CD4-positive, alpha-beta T cell (primary cell): Measurements from ENCODE around the gene LPCAT1. TPM values are rescaled to one million over a fixed set of nuclear protein-coding genes. Genes with fewer than 3 reads are reported as not detected.
A peak's percentile ranks its signal among the peaks of the same experiment; 100 is the strongest.
"Not testable (repeated sequence)": the region's sequence is repeated elsewhere in the genome, so short reads cannot be mapped to it uniquely, and the experiment has no call there.

Experiments used
- ATAC-seq: fragments of 200-7000 bp; cut with Tn5 transposase; one replicate; pipeline ENCODE4 v1.10.0; 2022; ENCODE audit warnings: mild to moderate bottlenecking; ENCODE audit not compliant: poor library complexity
- CTCF ChIA-PET: fragments of 350-600 bp; sonication (Branson Sonifier 250); formaldehyde crosslinking; loops from one replicate; lab custom pipeline; 2021; ENCODE audit warnings: antibody characterized with exemption, inconsistent platforms; lab: Charles Lee
- POLR2A ChIA-PET: fragments of 350-600 bp; sonication (Branson Sonifier 250); formaldehyde crosslinking; loops from one replicate; lab custom pipeline; 2021; ENCODE audit warnings: antibody characterized with exemption, inconsistent platforms; lab: Charles Lee
- DNase-seq, 14 experiments: peaks; one replicate each; pipeline ENCODE4 v3.0.0-alpha.2; 2013 to 2020; ENCODE audit warnings: mixed read lengths in 2 of 14
- H3K27ac ChIP-seq, 2 donors: one replicate each; pipeline versions ENCODE4 v1.5.1 to v1.7.0; 2013; ENCODE audit warnings: low read length in 2 of 2, low read depth in 1 of 2, mild to moderate bottlenecking in 1 of 2
- H3K27me3 ChIP-seq, 2 experiments: 1 replicate in 1 of 2; 2 replicates in 1 of 2; pipeline versions ENCODE4 v1.6.1 to v1.7.0; 2013; ENCODE audit warnings: low read length in 2 of 2, control low read depth in 1 of 2, mild to moderate bottlenecking in 1 of 2, moderate library complexity in 1 of 2; ENCODE audit not compliant: insufficient read depth in 2 of 2, control insufficient read depth in 1 of 2
- H3K36me3 ChIP-seq: one replicate; pipeline ENCODE4 v1.6.1; 2013; ENCODE audit warnings: low read length, control low read depth; ENCODE audit not compliant: insufficient read depth
- H3K4me1 ChIP-seq: one replicate; pipeline ENCODE4 v1.6.1; 2013; ENCODE audit warnings: low read length, control low read depth; ENCODE audit not compliant: insufficient read depth
- H3K4me3 ChIP-seq: one replicate; pipeline ENCODE4 v1.5.1; 2013; ENCODE audit warnings: mild to moderate bottlenecking, low read length, moderate library complexity
- H3K9me3 ChIP-seq, 2 experiments: 1 replicate in 1 of 2; 2 replicates in 1 of 2; pipeline versions ENCODE4 v1.6.1 to v1.7.0; 2013; ENCODE audit warnings: low read length in 2 of 2, mild to moderate bottlenecking in 2 of 2, control low read depth in 1 of 2, moderate library complexity in 1 of 2; ENCODE audit not compliant: control insufficient read depth in 1 of 2, insufficient read depth in 1 of 2
- H3K27ac Mint-ChIP-seq: one replicate; pipeline ENCODE4 v1.8.0; 2020; ENCODE audit warnings: mixed read lengths
- H3K27me3 Mint-ChIP-seq: one replicate; pipeline ENCODE4 v1.8.0; 2021; ENCODE audit warnings: mixed read lengths
- H3K36me3 Mint-ChIP-seq: one replicate; pipeline ENCODE4 v1.8.0; 2021; ENCODE audit warnings: low read depth, mixed read lengths
- H3K4me1 Mint-ChIP-seq: one replicate; pipeline ENCODE4 v1.8.0; 2021; ENCODE audit warnings: low read depth, mixed read lengths
- H3K4me3 Mint-ChIP-seq: one replicate; pipeline ENCODE4 v1.8.0; 2020; ENCODE audit warnings: mild to moderate bottlenecking, mixed read lengths
- H3K9me3 Mint-ChIP-seq: one replicate; pipeline ENCODE4 v1.8.0; 2020; ENCODE audit warnings: mixed read lengths
- CTCF ChIP-seq: fragments of 200-600 bp; IDR thresholded peaks from one replicate; pipeline ENCODE4 v1.8.0; 2022; ENCODE audit warnings: antibody characterized with exemption, mild to moderate bottlenecking
- intact Hi-C, 2 experiments: fragments of 100-400 bp; cut with DNase I in 1 of 2; cut with micrococcal nuclease in 1 of 2; formaldehyde crosslinking; loops; one replicate each; pipeline versions ENCODE4 v1.15.1 to v1.9.0; 2023 to 2025; cut with DNase I, micrococcal nuclease
- total RNA-seq, 174 experiments: library from RNA in 2 of 174; stranded (reverse) in 2 of 174; gene quantifications; one replicate each; pipeline ENCODE4 v1.2.3 and lab custom pipeline; 2021 to 2026

LPCAT1 gene
- total RNA-seq, 2 experiments from 2014 or later: 20.4 to 21.2 TPM

DNA sequence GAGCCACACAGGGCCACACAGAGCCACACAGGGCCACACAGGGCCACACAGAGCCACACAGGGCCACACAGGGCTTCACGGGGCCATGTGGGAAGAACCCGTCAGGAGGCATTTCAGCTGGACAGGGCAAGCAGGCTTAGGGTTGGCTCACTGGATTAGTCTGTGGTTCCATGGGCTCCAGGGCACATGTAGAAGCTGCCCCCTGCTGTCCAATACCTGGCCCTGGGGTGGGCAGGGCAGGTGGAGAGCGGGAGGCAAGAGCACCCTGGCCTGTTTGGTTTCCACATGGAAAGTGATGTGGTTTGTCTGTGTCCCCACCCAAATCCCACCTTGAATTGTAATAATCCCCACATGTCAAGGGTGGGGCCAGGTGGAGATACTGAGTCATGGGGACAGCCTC is 16.4 kb upstream of the LPCAT1 start:
- no peak for ATAC-seq
- intact Hi-C loops: no loop called here
- Histone ChIP-seq H3K27me3 (no peaks in the 10 kb centered on the region), H3K27ac (peak overlapping the region; percentile 33 to 42), H3K4me3 (no peak overlapping the region), H3K4me1 (peaks cover 10% of the 10 kb centered on the region), H3K9me3 (peaks cover 0 to 11% of the 10 kb centered on the region in 2 experiments), H3K36me3 (no peaks in the 10 kb centered on the region)
- Mint-ChIP-seq H3K27ac (peak overlapping the region; percentile 49), H3K27me3 (no peaks in the 10 kb centered on the region), H3K4me3 (no peak overlapping the region), H3K4me1 (peaks cover 19% of the 10 kb centered on the region), H3K36me3 (no peaks in the 10 kb centered on the region), H3K9me3 (no peaks in the 10 kb centered on the region)
- POLR2A ChIA-PET: no interaction called here
- peak in 4 of 14 experiments; percentile 29 to 46 (median 34) for DNase-seq
- CTCF ChIA-PET: no interaction called here
- TF ChIP-seq CTCF: no peak

DNA sequence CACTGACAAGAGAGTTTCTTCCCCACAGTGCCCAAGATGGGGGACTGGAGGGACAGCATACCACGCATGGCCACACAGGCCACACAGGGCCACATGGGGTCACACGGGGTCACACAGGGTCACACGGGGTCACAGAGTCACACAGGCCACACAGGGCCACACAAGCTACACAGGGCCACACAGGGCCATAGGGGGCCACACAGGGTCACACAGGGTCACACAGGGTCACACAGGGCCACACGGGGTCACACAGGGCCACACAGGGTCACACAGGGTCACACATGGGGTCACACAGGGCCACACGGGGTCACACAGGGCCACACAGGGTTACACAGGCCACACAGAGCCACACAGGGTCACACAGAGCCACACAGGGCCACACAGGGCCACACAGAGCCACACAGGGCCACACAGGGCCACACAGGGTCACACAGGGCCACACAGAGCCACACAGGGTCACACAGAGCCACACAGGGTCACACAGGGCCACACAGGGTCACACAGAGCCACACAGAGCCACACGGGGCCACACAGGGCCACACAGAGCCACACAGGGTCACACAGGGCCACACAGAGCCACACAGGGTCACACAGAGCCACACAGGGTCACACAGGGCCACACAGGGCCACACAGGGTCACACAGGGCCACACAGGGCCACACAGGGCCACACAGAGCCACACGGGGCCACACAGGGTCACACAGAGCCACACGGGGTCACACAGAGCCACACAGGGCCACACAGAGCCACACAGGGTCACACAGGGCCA is 15.8 kb upstream of the LPCAT1 start:
- peaks cover 23% of the 10 kb centered on the region for H3K4me1 Mint-ChIP-seq
- POLR2A ChIA-PET, H3K27me3 ChIP-seq, H3K36me3 ChIP-seq, H3K4me3 ChIP-seq, ATAC-seq, CTCF ChIA-PET, H3K36me3 Mint-ChIP-seq, H3K27me3 Mint-ChIP-seq, H3K4me3 Mint-ChIP-seq, intact Hi-C loops, H3K9me3 Mint-ChIP-seq: not testable (repeated sequence)
- peak in 1 of 14 experiments; percentile 27 for DNase-seq
- Histone ChIP-seq H3K9me3 (peaks cover 0 to 11% of the 10 kb centered on the region in 2 experiments), H3K27ac (peak overlapping the region; percentile 33 to 42), H3K4me1 (peaks cover 10% of the 10 kb centered on the region)
- H3K27ac Mint-ChIP-seq: peak overlapping the region; percentile 78

DNA sequence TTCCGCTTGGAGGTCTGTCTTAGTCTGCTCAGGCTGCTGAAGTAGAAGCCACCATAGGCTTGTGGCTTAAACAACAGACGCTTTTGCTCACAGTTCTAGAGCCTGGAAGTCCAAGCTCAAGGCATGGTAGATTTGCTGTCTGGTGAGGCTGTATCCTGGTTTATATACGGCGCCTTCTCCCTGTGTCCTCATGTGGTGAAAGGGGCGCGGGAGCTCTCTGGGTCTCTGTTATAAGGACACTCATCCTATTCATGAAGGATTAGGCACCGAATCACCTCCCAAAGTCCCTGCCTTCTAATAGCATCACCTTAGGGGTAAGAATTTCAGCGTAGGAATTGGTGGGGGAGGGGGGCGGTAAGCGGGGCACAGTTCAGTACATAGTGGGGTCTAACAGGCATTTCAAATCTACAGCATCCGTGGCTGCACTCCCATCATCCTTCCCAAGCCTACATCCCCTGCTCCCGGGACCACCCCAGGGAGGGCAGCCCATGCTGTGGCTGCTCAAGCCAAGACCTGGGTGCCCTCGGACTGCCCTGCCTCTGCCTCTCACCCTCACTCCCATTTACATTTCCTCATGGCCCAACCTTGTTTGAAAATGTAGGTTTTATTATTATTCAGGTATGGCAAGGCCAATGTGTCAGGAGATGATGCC is 15.1 kb upstream of the LPCAT1 start:
- peak in 1 of 14 experiments; percentile 21 for DNase-seq

More for the DNA sequence above, 15.1 kb upstream of the LPCAT1 start:
- Mint-ChIP-seq H3K4me1 (peaks cover 23% of the 10 kb centered on the region), H3K27ac (peak overlapping the region; percentile 78), H3K4me3 (peak overlapping the region; percentile 39), H3K27me3 (no peaks in the 10 kb centered on the region), H3K9me3 (no peaks in the 10 kb centered on the region), H3K36me3 (no peaks in the 10 kb centered on the region)
- TF ChIP-seq CTCF: no peak
- Histone ChIP-seq H3K27ac (peak overlapping the region in 1 of 2 donors; percentile 33), H3K36me3 (no peaks in the 10 kb centered on the region), H3K4me1 (peaks cover 10% of the 10 kb centered on the region), H3K9me3 (peaks cover 0 to 11% of the 10 kb centered on the region in 2 experiments), H3K27me3 (no peaks in the 10 kb centered on the region), H3K4me3 (no peak overlapping the region)
- ChIA-PET CTCF (no interaction called here), POLR2A (no interaction called here)
- intact Hi-C loops: no loop called here
- ATAC-seq: no peak
